T-helper 1 cell (primary cell): ENCODE results near the gene MLC1.
A peak's percentile ranks its signal among the peaks of the same experiment; 100 is the strongest.
"Not testable (repeated sequence)": the region's sequence is repeated elsewhere in the genome, so short reads cannot be mapped to it uniquely, and the experiment has no call there.

Experiments used
- DNase-seq, 5 donors: peaks; one replicate each; pipeline ENCODE4 v3.0.0-alpha.2; 2012 to 2020

MLC1 gene

DNA sequence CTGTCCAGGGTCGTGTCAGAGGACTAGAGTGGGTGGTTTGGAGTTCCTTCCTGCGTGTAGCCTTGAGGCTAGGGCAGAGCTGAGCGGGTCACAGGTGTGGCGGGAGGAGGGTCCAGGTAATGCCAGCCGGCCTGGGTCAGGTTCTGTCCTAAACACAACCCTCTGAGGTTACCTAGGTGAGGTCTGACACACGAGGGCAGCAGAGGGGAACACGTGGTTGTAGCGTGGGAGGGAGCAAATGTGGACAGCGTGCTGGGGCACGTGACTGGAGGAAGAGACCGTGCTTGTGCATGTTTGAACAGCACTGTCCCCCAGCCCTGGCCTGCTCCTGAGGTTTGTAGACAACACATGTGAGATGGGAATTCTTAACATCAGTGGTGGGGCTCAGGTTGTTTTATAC, 17.7 kb upstream of the MLC1 start:
- DNase-seq, result no peak

DNA sequence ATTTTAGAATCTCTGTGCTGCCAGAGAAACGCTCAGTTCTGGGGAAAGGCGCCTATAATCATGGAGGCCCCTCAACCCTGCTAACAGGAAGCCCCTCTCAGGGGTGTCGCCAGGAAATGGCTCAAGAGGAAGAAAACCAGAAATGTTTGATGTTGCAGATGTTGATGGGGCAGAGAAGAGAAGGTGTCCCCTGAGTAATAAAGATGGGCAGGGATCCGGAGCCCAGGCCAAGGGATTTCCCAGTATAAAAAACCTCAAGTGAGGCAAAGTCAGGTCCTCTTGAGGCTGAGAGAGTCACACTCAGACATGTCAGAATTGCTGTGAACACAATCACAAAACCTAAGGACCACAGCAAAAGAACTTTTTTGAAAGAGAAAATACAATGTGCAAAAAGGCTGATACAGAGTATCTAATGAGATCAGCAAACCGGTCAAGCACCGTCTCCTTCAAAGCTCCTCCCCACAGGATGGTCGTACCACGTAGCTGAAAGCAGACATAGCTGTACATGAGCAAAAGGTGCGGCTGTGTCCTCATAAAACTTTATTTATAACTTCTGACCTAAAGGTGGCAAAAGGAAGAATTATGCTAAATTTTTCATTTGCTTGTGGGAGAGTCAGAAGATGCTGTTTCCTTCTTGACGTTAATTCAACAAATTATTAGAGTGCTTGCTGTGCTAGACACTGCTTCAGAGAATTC, 16.8 kb upstream of the MLC1 start:
- no peak for DNase-seq

GRCh38 chr22:50098052-50098451, 12.8 kb upstream of the MLC1 start:
- no peak for DNase-seq

DNA sequence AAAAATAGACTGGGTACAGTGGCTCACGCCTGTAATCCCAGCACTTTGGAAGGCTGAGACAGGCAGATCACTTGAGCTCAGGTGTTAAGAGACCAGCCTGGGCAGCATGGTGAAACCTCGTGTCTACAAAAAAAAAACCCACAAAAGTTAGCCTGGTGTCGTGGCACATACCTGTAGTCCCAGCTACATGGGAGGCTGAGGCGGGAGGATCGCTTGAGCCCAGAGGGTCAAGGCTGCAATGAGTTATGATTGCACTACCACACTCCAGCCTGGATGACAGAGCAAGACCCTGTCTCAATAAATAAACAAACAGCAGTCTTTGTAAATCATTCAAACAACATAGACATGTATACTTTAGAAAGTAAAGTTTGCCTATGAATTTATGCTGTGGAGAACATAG, 7.1 kb upstream of the MLC1 start:
- DNase-seq, result no peak

GRCh38 chr22:50091092-50091768, 6.0 kb upstream of the MLC1 start:
- no peak for DNase-seq

GRCh38 chr22:50090412-50090714, 5.1 kb upstream of the MLC1 start:
- no peak for DNase-seq

- peak in 1 of 5 donors; percentile 22 for DNase-seq
Observed at GRCh38 chr22:50089682-50090411, 4.6 kb upstream of the MLC1 start, which contains the start of gene MOV10L1. TSS of gene MOV10L1 (plus strand) at chr22:50090006. CDS start at chr22:50090089, 83 bp downstream.

DNA sequence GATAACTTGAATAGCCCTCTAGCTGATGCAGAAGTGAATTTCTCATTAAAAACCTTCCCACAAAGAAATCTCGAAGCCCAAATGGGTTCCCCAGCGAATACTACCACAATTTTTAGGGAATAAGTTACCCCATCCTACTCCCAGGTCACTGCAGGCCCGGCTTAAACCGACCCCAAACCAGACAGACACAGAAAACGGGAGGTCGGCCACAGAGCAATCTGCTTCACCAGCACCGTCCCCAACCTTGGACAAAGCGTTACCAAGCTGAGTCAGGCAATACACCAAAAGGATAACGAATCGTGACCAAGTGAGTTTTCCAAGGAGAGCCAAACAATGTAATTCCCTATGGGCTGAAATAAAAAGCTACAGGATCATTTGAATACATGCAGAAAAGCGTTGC, 4.0 kb upstream of the MLC1 start:
- no peak for DNase-seq

DNA sequence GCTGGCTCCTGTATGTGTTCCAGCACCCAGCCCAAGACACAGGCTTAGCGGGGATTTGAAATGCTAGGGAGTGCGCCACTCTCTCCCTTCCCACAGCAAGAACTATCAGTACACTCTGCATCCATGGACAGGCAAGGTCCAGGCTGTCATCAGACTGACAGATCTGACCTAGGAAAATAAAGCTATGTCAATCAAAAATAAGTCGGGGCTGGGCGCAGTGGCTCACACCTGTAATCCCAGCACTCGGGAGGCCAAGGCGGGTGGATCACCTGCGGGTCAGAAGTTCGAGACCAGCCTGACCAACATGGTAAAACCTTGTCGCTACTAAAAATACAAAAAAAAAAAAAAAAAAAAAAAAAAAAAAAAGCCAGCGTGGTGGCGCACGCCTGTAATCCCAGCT, 2.9 kb upstream of the MLC1 start:
- no peak for DNase-seq

GRCh38 chr22:50087646-50088045, 2.4 kb upstream of the MLC1 start:
- DNase-seq, result no peak

GRCh38 chr22:50086975-50087374, 1.7 kb upstream of the MLC1 start:
- DNase-seq, result not testable (repeated sequence)

DNA sequence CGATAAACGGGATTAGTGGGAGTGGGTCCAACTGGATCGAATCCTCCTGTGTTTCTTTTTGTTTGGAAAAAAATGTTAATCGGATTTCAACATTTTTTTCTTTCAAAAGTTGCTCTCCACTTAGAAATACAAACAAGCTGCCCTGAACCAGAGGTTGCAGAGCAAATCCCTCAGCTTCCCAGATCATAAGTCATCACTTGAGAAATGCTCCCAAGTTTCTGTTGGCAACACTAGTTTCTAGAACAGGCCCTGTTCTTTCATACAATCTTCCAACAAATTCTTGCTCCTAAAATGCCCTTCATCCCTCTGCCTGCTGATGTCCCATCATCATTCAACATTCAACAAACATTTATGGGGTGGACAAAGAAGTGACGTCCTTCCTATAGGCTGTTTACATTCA, 1.3 kb upstream of the MLC1 start:
- DNase-seq, result no peak

DNA sequence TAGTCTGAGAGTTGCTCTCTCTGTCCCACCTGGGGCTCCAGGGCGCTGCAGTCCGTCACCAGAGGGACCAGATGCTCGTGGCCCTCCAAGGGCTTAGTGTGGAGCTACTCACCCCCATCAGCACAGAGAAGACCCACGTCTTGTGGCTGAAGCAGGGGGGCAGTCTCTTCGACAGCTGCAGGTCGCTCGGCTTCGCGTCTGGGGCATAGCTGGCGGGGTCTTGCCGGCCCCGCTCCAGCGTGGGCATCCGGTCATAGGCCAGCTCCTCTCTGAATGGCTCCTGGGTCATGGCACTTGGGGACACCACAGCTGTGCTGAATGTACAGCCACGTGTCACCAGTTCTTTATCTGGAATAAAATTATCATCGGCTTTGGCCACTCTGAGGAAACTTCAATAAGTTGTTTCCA, 608 bp downstream of the MLC1 start:
- DNase-seq, result no peak

- DNase-seq, result no peak
Observed at GRCh38 chr22:50084080-50084477, 1.1 kb downstream of the MLC1 start.

DNA sequence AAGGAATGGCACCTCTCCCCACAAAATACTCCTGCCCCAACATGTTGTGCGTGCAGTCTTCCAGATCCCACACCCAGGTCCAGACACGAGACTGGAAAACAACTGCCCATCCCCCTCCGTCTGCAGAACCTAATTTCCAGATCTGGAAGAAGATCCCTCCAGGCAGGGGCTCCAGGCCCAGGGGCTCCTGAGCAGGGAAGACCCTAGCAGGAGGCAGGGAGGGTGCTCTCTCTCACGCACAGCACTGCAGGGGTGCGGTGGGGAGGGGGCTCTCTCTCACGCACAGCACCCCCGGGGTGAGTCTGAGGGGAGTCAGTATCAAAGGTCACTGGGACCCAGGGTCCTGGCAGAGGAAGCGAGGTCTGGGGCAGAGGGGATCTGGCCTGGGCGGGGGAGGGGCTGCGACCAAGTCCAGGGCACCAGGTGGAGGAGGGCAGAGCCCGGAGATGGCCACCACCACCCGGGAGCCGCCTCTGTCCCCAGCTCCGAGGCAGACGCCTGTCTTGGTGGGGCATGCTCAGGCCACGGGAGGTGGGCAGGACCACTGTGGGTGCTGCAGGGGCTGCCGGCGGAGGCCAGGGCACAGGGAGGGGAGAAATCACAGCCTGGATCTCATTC, 1.7 kb downstream of the MLC1 start:
- no peak for DNase-seq

GRCh38 chr22:50082961-50083461, 2.2 kb downstream of the MLC1 start:
- no peak for DNase-seq

DNA sequence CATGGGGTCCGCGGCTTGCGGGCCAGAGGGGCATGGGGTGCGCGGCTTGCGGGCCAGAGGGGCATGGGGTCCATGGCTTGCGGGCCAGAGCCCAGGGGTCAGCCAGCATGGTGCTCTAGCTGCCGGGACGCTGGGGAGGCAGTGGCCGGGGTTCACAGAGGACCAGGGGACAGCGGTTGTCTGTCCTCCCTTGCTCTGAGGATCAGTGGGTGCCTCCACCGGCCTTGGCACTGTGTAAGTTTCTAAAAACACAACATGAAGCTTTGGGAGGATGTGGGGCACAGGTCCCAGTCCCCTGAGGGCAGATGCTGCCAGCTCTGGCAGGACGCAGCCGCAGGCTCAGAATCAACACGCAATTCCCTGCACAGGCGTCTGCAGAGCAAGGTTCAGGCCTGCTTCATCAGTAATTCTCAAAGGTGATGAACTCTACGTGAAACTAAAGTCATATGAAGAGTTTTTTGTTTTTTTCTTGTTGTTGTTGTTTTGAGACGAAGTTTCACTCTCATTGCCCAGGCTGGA, 3.0 kb downstream of the MLC1 start:
- DNase-seq, result no peak

DNA sequence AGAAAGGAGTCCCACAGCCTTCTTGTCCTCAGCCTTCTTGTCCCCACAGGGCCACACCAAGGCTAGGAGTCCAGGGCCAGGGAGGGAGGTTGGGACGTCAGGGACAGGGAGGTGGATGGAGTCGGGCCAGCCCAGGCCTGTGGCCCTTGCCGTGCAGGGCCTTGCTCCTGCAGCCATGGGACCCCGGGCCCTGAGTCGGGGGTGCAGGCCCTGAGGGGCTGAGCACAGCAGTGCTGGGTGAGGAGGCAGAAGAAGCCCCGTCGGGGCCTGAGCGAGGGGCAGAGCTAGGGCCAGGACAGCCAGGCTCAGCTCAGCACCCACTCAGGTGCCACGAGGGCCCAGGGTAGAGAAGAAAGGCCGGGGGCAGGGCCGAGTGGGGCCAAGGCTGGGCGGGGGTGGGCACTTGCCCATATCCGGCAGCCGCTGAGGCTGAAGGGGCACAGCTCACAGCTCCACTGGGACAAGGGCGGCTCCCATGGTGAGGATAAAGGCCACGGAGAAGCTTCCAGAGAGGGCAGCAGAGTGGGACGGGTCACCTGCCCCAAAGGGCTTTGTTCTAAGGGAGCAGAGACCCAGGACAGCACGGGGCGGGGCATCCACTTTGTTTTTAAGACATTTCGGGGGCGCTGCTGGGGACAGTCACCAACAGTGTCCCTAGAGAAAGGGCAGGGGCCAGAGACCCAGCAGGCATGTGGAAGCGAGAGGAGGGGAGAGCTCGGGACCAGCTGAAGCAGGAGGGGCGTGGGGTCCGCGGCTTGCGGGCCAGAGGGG, 3.6 kb downstream of the MLC1 start:
- no peak for DNase-seq

DNA sequence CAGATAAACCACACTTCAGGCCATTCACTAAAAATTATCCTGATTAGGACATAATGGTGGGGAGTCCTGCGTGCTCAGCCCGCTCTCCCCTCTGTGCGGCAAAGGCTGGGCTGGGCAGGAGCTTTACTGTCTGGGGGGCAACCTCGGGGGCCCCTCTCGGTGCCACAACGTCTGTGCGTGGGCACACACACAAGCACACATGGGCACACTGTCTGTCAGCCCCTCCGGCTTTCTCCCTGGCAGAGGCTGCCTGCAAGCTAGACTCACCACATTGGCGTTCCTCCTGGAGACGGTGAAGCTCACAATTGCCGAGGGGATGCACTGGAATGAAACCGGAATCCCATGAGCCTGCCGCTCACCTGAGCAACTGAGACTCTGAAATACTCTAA, 5.2 kb downstream of the MLC1 start:
- DNase-seq, result no peak

DNA sequence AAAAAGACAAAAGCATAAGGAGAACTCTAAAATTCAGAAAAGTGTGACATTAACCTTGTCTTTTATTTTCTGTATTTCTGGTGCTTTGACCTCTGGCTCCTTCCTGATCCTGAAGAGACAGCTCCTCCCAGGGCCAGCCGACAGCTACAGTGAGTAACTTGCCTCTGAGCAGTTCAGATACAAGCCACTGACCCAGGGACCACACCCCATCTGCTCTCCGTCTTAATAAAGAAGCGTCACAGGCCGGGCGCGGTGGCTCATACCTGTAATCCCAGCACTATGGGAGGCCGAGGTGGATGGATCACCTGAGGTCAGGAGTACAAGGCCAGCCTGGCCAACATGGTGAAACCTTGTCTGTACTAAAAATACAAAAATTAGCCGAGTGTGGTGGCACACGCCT, 6.5 kb downstream of the MLC1 start:
- DNase-seq, result no peak

GRCh38 chr22:50078246-50078645, 7.0 kb downstream of the MLC1 start:
- no peak for DNase-seq
